SH-SY5Y (cell line): ENCODE data around the gene LENG9.

Experiments
- GATA2 ChIP-seq: IDR thresholded peaks from 2 replicates; pipeline ENCODE4 v1.6.1; 2011; ENCODE audit warnings: mild to moderate bottlenecking, low read depth, low read length
- GATA3 ChIP-seq: IDR thresholded peaks from 2 replicates; pipeline ENCODE4 v1.6.1; 2011; ENCODE audit warnings: low read depth, mild to moderate bottlenecking, low read length, moderate library complexity

GRCh38 chr19:54485851-54486250 is 22.3 kb upstream of the LENG9 start:
- TF ChIP-seq GATA2: no peak
- TF ChIP-seq GATA3: no peak
